Endothelial cell of umbilical vein (primary cell): ENCODE measurements around the gene APBB3. TPM values are rescaled to one million over a fixed set of nuclear protein-coding genes. Genes with fewer than 3 reads are reported as not detected.

ENCODE experiments used
- BruUV-seq: library from RNA; stranded (reverse); fragments of 400-500 nt; replicated peaks from 2 replicates; lab custom pipeline; 2021; lab: Mats Ljungman, UMichigan
- CTCF ChIA-PET: fragments of 300-600, 350-600 bp; sonication (Branson Sonifier 250); formaldehyde crosslinking; loops from one replicate; lab custom pipeline; 2021; ENCODE audit warnings: antibody characterized with exemption, inconsistent platforms; lab: Charles Lee
- POLR2A ChIA-PET: fragments of 300-600, 350-600 bp; sonication (Branson Sonifier 250); formaldehyde crosslinking; loops from one replicate; lab custom pipeline; 2021; ENCODE audit warnings: antibody characterized with exemption, inconsistent platforms; lab: Charles Lee
- DNase-seq: peaks from one replicate; pipeline ENCODE4 v3.0.0-alpha.2; 2011; ENCODE audit warnings: low read depth, low spot score
- FAIRE-seq: peaks from 2 replicates; lab custom pipeline; 2011; peaks lifted over from hg19 to GRCh38; lab: Jason Lieb, UNC
- H2AFZ ChIP-seq: 2 replicates; pipeline ENCODE4 v1.6.0; 2012; ENCODE audit warnings: low read depth, low read length, control low read depth, inconsistent platforms
- H3K27ac ChIP-seq: 2 replicates; pipeline ENCODE4 v1.5.1; 2011; ENCODE audit warnings: low read depth, mild to moderate bottlenecking, control low read depth, low read length, moderate library complexity; ENCODE audit not compliant: insufficient read depth
- H3K27me3 ChIP-seq, 2 experiments: 2 replicates each; pipeline versions ENCODE4 v1.6.0 to v1.6.1; 2011; ENCODE audit warnings: low read length in 2 of 2, mixed read lengths in 1 of 2; ENCODE audit not compliant: control insufficient read depth in 2 of 2, insufficient read depth in 2 of 2
- H3K36me3 ChIP-seq, 2 experiments: 2 replicates in 1 of 2; 3 replicates in 1 of 2; pipeline ENCODE4 v1.5.1; 2011; ENCODE audit warnings: low read length in 2 of 2, mild to moderate bottlenecking in 1 of 2, moderate library complexity in 1 of 2; ENCODE audit not compliant: control insufficient read depth in 2 of 2, insufficient read depth in 2 of 2; ENCODE audit errors: extremely low read depth in 1 of 2
- H3K4me1 ChIP-seq: 3 replicates; pipeline ENCODE4 v1.5.1; 2011; ENCODE audit warnings: mild to moderate bottlenecking, low read length; ENCODE audit not compliant: control insufficient read depth, insufficient read depth; ENCODE audit errors: extremely low read depth
- H3K4me2 ChIP-seq: 2 replicates; pipeline ENCODE4 v1.6.1; 2011; ENCODE audit warnings: low read length, control low read depth, mixed read lengths; ENCODE audit not compliant: insufficient read depth
- H3K4me3 ChIP-seq, 3 experiments: fragments of 200-600 bp in 1 of 3; sonication (generic), shearing (Covaris generic) in 1 of 3; replicated peaks in 1 of 3; 2 replicates each; pipeline ENCODE4 v1.5.1; 2011 to 2016; ENCODE audit warnings: control low read depth in 3 of 3, low read length in 3 of 3, mild to moderate bottlenecking in 2 of 3, inconsistent platforms in 1 of 3, low read depth in 1 of 3, moderate library complexity in 1 of 3; ENCODE audit not compliant: insufficient read depth in 1 of 3
- H3K79me2 ChIP-seq: 2 replicates; pipeline ENCODE4 v1.6.0; 2012; ENCODE audit warnings: low read length, inconsistent platforms; ENCODE audit not compliant: control insufficient read depth, insufficient read depth
- H3K9ac ChIP-seq: replicated peaks from 2 replicates; pipeline ENCODE3; 2011; ENCODE audit warnings: low read length, control low read depth; ENCODE audit not compliant: insufficient read depth; ENCODE audit errors: extremely low read depth
- H3K9me1 ChIP-seq: replicated peaks from 3 replicates; pipeline ENCODE4 v1.6.0; 2011; ENCODE audit warnings: mild to moderate bottlenecking, low read length; ENCODE audit not compliant: control insufficient read depth, insufficient read depth; ENCODE audit errors: extremely low read depth
- H3K9me3 ChIP-seq: replicated peaks from 2 replicates; pipeline ENCODE4 v1.5.1; 2012; ENCODE audit warnings: low read length, inconsistent platforms; ENCODE audit not compliant: control insufficient read depth, insufficient read depth
- H4K20me1 ChIP-seq: replicated peaks from 2 replicates; pipeline ENCODE3; 2011; ENCODE audit warnings: mild to moderate bottlenecking, low read length; ENCODE audit not compliant: control insufficient read depth, insufficient read depth; ENCODE audit errors: extremely low read depth
- EZH2 ChIP-seq: IDR thresholded peaks from 2 replicates; pipeline ENCODE4 v1.6.1; 2012; ENCODE audit warnings: borderline replicate concordance, low read depth, mild to moderate bottlenecking, moderate library complexity, low read length, inconsistent platforms; ENCODE audit not compliant: severe bottlenecking
- FOS ChIP-seq: IDR thresholded peaks from 2 replicates; pipeline ENCODE4 v1.6.1; 2011; ENCODE audit warnings: mild to moderate bottlenecking, low read length, moderate library complexity, borderline replicate concordance; ENCODE audit not compliant: insufficient read depth
- JUN ChIP-seq: IDR thresholded peaks from 2 replicates; pipeline ENCODE4 v1.6.1; 2011; ENCODE audit warnings: borderline replicate concordance, low read depth; ENCODE audit not compliant: insufficient read length, insufficient read depth
- MYC ChIP-seq: IDR thresholded peaks from one replicate; pipeline ENCODE4 v1.6.1; 2011; ENCODE audit warnings: mild to moderate bottlenecking, low read depth, low read length
- POLR2A ChIP-seq: IDR thresholded peaks from 2 replicates; pipeline ENCODE4 v1.6.1; 2012; ENCODE audit warnings: low read depth, mild to moderate bottlenecking, control low read depth, low read length
- POLR2AphosphoS5 ChIP-seq: IDR thresholded peaks from 2 replicates; pipeline ENCODE4 v1.6.1; 2012; ENCODE audit warnings: low read depth, mild to moderate bottlenecking, control low read depth, low read length, moderate library complexity; ENCODE audit not compliant: insufficient read depth
- dilution Hi-C: fragments of 300-500 bp; cut with MboI; formaldehyde crosslinking; loops from one replicate; pipeline ENCODE4 v1.15.0; 2019; ENCODE audit warnings: low sequenced_read_pairs; ENCODE audit not compliant: extremely low pct_ligation_motif_present
- intact Hi-C: fragments of 100-400 bp; cut with micrococcal nuclease; formaldehyde crosslinking; loops from one replicate; pipeline ENCODE4 v1.10.0; 2022
- polyA plus RNA-seq, 4 experiments: library from polyadenylated mRNA; depleted of rRNA in 3 of 4; stranded (reverse) in 3 of 4; unstranded in 1 of 4; fragments of >200 nt; gene quantifications; 2 replicates each; pipeline versions ENCODE4 v1.2.1 to v1.2.3, GENCODE V29; 2011 to 2012; ENCODE audit warnings: missing spikeins in 1 of 4
- total RNA-seq: library from RNA; stranded (reverse); gene quantifications from 2 replicates; pipeline ENCODE4 v1.2.3, GENCODE V29; 2021
- TF ChIP-seq, protein P1 (sequence below), 2 donors: IDR thresholded peaks; 1 replicate in 1 of 2; 2 replicates in 1 of 2; pipeline ENCODE4 v1.5.1; 2011; ENCODE audit warnings: low read length in 2 of 2, mild to moderate bottlenecking in 2 of 2, moderate library complexity in 2 of 2, control low read depth in 1 of 2, inconsistent platforms in 1 of 2, low read depth in 1 of 2; ENCODE audit not compliant: insufficient read depth in 1 of 2; ENCODE audit errors: extremely low read depth in 1 of 2
- TF ChIP-seq, protein P2 (sequence below): IDR thresholded peaks from 2 replicates; pipeline ENCODE4 v1.6.1; 2011; ENCODE audit not compliant: insufficient read depth, insufficient read length

APBB3 gene
- total and polyA plus RNA-seq, 2 donors (not counting 3 experiments of a cell fraction or from before 2014, with no cell fraction given): 12.1 to 22.8 TPM

DNA sequence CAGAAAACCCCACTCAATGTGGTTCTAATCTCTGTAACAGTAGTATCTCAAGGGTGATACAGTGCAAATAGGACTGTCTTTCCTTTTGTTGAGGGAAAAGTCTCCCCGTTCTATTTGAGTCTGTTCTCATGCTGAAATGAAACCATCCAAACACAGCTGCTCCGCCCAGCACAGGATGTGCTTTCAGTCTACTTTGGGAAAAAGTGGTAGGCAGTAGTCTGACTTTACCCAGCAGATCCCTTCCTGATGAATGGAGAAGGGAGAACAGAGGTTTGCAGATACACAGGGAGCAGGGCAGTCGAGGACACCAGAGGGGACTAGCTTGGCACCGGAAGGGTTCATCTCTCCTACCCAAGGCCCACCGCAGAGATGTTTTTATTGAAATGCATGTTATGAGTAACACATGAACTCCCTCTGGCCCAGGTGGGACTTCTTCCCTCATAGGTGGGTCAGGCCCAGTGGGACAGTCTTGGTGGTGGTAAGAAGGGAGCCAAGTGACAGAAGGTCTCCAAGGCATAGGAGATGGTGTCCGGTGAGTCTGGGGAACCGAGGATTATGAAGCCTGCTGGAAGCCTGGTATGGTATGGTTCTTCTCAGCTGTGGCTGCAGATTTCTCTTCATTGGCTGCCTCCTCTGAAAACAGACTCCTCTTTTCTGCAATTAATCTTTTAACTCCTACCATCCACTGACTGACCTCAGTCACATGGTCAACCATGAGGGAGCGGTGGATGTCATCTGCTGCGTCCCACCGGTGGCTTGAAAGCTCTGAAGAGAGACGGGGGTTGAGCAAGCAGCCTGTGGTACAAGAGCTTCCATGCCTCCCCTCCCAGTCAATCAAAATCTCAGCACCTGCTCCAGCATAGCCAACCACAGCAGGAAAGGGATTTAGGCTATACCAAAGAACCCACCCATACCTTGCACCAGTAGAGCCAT is 14.0 kb downstream of the APBB3 start:
- H3K27ac ChIP-seq: no peak overlapping the region
- H3K9ac ChIP-seq: no peak overlapping the region
- no peaks in the 10 kb centered on the region for H4K20me1 ChIP-seq
- FAIRE-seq (no peak), DNase-seq (no peak)
- no peak overlapping the region for H3K4me2 ChIP-seq
- ChIA-PET CTCF (interaction anchor here (1.5 to 3.9 kb wide), 2 partner anchors 11 to 85 kb away, joined by 3 to 50 read pairs; no protein-coding TSS in a partner anchor), POLR2A (interaction anchor here (0.6 to 0.9 kb wide), 2 partner anchors 97 to 146 kb away, joined by 3 to 5 read pairs; partner anchors contain the start of genes IK and NDUFA2)
- no peak overlapping the region for H2AFZ ChIP-seq
- intact Hi-C loops: no loop called here
- TF ChIP-seq, protein P1, sequence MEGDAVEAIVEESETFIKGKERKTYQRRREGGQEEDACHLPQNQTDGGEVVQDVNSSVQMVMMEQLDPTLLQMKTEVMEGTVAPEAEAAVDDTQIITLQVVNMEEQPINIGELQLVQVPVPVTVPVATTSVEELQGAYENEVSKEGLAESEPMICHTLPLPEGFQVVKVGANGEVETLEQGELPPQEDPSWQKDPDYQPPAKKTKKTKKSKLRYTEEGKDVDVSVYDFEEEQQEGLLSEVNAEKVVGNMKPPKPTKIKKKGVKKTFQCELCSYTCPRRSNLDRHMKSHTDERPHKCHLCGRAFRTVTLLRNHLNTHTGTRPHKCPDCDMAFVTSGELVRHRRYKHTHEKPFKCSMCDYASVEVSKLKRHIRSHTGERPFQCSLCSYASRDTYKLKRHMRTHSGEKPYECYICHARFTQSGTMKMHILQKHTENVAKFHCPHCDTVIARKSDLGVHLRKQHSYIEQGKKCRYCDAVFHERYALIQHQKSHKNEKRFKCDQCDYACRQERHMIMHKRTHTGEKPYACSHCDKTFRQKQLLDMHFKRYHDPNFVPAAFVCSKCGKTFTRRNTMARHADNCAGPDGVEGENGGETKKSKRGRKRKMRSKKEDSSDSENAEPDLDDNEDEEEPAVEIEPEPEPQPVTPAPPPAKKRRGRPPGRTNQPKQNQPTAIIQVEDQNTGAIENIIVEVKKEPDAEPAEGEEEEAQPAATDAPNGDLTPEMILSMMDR (IDR thresholded peaks at IDR 0.05; ENCODE audit: extremely low read depth in 1 of 2, insufficient read depth in 1 of 2, low read depth in 1 of 2, low read length in 2 of 2): no peak
- TF ChIP-seq POLR2AphosphoS5 (no peak), POLR2A (no peak), MYC (no peak), JUN (no peak), FOS (no peak), EZH2 (no peak)
- TF ChIP-seq, protein P2, sequence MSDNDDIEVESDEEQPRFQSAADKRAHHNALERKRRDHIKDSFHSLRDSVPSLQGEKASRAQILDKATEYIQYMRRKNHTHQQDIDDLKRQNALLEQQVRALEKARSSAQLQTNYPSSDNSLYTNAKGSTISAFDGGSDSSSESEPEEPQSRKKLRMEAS: no peak
- no peaks in the 10 kb centered on the region for H3K9me3 ChIP-seq
- BruUV-seq: no TSS peak
- no peaks in the 10 kb centered on the region for H3K9me1 ChIP-seq
- peaks cover 20% of the 10 kb centered on the region for H3K79me2 ChIP-seq
- peaks cover 24% of the 10 kb centered on the region for H3K4me1 ChIP-seq
- H3K36me3 ChIP-seq: peaks cover 10 to 11% of the 10 kb centered on the region in 2 experiments
- H3K4me3 ChIP-seq: no peak overlapping the region
- no peaks in the 10 kb centered on the region for H3K27me3 ChIP-seq
- dilution Hi-C loops: no loop called here
